B cell (primary cell): ENCODE results near the gene AMACR.

ENCODE experiments used
- EZH2 ChIP-seq: IDR thresholded peaks from 2 replicates; pipeline ENCODE4 v1.6.1; 2012; ENCODE audit warnings: borderline replicate concordance, low read depth, mild to moderate bottlenecking, moderate library complexity, low read length; ENCODE audit not compliant: insufficient read depth, poor library complexity, severe bottlenecking
- TF ChIP-seq, protein P1 (sequence below): fragments of 200-600 bp; IDR thresholded peaks from one replicate; pipeline ENCODE4 v1.8.0; 2022; ENCODE audit warnings: antibody characterized with exemption, mild to moderate bottlenecking

DNA sequence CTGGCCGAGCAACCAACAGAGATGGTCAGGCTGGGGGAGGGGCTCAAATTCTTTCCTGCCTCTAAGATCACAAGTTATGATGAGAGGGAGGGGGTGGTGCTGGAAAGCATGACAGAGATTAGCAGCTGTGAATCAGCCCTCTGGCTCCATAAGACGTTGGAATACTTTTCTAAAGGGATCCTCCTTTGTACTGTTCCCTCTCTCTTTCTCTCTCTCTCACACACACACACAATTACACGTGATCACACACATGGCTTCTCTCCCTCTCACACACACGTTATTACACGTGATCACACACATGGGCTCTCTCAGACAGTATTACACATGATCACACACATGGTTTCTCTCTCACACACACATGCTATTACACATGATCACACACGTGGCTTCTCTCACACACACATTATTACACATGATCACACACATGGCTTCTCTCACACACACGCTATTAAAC, 23.2 kb downstream of the AMACR start, which contains the start of gene SLC45A2:
- TF ChIP-seq, protein P1, sequence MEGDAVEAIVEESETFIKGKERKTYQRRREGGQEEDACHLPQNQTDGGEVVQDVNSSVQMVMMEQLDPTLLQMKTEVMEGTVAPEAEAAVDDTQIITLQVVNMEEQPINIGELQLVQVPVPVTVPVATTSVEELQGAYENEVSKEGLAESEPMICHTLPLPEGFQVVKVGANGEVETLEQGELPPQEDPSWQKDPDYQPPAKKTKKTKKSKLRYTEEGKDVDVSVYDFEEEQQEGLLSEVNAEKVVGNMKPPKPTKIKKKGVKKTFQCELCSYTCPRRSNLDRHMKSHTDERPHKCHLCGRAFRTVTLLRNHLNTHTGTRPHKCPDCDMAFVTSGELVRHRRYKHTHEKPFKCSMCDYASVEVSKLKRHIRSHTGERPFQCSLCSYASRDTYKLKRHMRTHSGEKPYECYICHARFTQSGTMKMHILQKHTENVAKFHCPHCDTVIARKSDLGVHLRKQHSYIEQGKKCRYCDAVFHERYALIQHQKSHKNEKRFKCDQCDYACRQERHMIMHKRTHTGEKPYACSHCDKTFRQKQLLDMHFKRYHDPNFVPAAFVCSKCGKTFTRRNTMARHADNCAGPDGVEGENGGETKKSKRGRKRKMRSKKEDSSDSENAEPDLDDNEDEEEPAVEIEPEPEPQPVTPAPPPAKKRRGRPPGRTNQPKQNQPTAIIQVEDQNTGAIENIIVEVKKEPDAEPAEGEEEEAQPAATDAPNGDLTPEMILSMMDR = no peak
- no peak for TF ChIP-seq EZH2
